ENCODE results near the gene PPIL3. TPM values are rescaled to one million over a fixed set of nuclear protein-coding genes. Genes with fewer than 3 reads are reported as not detected.
A peak's percentile ranks its signal among the peaks of the same experiment; 100 is the strongest.

Gene PPIL3
- total RNA-seq, 1 donor from 2014 or later: 63.7 TPM

DNA sequence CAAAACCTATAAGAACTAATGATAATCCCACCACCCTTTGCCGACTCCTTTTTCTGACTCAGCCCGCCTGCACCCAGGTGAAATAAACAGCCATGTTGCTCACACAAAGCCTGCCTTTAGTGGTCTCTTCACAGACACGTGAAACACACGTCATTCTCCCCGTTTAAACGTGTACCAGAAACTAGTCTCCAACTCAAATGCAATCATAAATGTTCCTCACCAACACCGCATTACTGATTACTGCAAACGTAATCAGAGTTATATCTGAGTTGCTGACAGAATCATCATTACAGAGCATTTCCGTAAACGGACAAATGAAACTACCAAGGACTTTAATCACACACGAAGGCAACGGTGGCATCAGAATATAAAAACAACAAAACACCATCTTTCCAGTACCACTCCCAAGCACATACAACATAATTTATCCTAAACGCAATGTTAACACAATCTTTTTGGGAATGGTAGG is 26.3 kb downstream of the PPIL3 start:
- H3K9ac ChIP-seq (ENCODE audit: low read depth in 1 of 3, low read length in 3 of 3): peak overlapping the region; percentile 100
- H3K27me3 ChIP-seq (ENCODE audit: control insufficient read depth in 3 of 3, insufficient read depth in 3 of 3, low read length in 3 of 3): no peaks in the 10 kb centered on the region
- peaks cover 26 to 35% (median 28%) of the 10 kb centered on the region in 3 donors for H3K4me1 ChIP-seq (ENCODE audit: control insufficient read depth in 3 of 3, insufficient read depth in 3 of 3, low read length in 3 of 3)
- peak overlapping the region; percentile 100 for H3K27ac ChIP-seq (ENCODE audit: low read depth, low read length)
- peak overlapping the region; percentile 91 to 100 (median 100) for H3K4me3 ChIP-seq (ENCODE audit: low read length in 3 of 3)
- peaks cover 14 to 21% (median 19%) of the 10 kb centered on the region in 3 donors for H3K36me3 ChIP-seq (ENCODE audit: control insufficient read depth in 3 of 3, insufficient read depth in 3 of 3, low read length in 3 of 3)
- H3K9me3 ChIP-seq (ENCODE audit: control insufficient read depth in 3 of 3, low read length in 3 of 3): no peaks in the 10 kb centered on the region

DNA sequence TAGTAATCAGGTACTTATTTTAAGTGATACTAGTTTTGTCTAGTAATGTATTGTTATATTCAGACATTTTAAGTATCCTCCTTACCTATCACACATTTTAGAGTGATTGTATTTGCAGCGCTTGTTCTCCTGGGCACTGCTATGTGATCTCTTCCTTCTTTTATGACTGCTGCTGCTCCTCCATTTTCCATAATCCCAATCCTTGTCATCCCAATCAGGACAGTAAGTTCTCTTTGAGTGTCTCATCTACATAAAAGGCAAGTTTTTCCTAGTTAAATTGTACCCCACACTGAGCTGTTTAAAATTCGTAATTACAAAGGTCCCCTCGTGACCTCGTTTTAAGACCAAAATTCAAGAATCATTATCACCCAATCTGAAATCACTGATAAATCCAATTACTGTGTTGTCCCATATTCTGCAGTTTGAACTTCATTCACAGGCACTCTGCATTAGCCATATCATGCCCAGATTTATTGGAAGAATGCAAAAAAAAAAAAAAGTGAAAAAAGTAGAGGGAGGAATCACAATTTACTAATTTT is 27.2 kb downstream of the PPIL3 start:
- Histone ChIP-seq H3K27ac (ENCODE audit: low read depth, low read length) (peak overlapping the region; percentile 100), H3K36me3 (ENCODE audit: control insufficient read depth in 3 of 3, insufficient read depth in 3 of 3, low read length in 3 of 3) (peaks cover 22 to 29% (median 28%) of the 10 kb centered on the region in 3 donors)

DNA sequence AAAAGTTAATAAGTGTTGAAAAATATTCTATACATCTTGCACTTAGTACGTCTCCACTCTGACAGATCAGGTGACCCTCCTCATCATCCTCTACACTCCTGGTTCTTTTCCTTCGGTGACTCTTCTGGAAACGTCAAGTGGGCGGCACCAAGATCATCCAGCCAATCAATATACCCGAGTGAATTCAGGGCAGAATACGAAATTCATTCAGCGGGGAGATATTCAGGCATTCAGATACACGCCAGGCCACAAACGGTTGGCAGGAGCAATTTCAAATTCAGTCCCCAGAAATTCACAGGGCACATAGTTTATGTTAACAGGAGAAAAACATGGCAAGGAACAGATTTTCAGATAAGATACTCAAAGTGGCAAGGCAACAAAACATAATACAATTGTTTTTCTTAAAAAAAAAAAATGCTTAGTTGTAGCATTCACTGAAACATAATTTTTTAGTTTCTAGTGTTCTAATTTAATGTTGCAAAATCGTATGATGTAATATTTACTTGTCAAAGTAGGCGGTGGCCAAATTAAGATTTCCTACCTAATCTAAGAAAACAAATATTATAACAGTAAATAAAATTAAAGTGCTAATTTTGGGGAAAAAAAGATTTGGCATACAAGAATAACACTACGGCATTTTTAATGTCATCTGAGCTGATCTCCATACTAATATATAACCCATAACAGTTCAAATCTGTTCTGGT is 28.6 kb downstream of the PPIL3 start:
- Histone ChIP-seq H3K4me1 (ENCODE audit: control insufficient read depth in 3 of 3, insufficient read depth in 3 of 3, low read length in 3 of 3) (peaks cover 23 to 27% (median 24%) of the 10 kb centered on the region in 3 donors), H3K27me3 (ENCODE audit: control insufficient read depth in 3 of 3, insufficient read depth in 3 of 3, low read length in 3 of 3) (no peaks in the 10 kb centered on the region), H3K4me3 (ENCODE audit: low read length in 3 of 3) (peak overlapping the region in 2 of 3 donors; percentile 38 to 100), H3K27ac (ENCODE audit: low read depth, low read length) (peak overlapping the region; percentile 21), H3K36me3 (ENCODE audit: control insufficient read depth in 3 of 3, insufficient read depth in 3 of 3, low read length in 3 of 3) (peaks cover 34 to 41% (median 41%) of the 10 kb centered on the region in 3 donors), H3K9me3 (ENCODE audit: control insufficient read depth in 3 of 3, low read length in 3 of 3) (no peaks in the 10 kb centered on the region), H3K9ac (ENCODE audit: low read depth in 1 of 3, low read length in 3 of 3) (peak overlapping the region in 2 of 3 donors; percentile 4 to 12)

More for the DNA sequence above, 27.2 kb downstream of the PPIL3 start:
- H3K27me3 ChIP-seq (ENCODE audit: control insufficient read depth in 3 of 3, insufficient read depth in 3 of 3, low read length in 3 of 3): no peaks in the 10 kb centered on the region
- peaks cover 26 to 29% (median 28%) of the 10 kb centered on the region in 3 donors for H3K4me1 ChIP-seq (ENCODE audit: control insufficient read depth in 3 of 3, insufficient read depth in 3 of 3, low read length in 3 of 3)
- peak overlapping the region; percentile 46 to 60 (median 47) for H3K9ac ChIP-seq (ENCODE audit: low read depth in 1 of 3, low read length in 3 of 3)
- peak overlapping the region; percentile 91 to 100 (median 100) for H3K4me3 ChIP-seq (ENCODE audit: low read length in 3 of 3)
- H3K9me3 ChIP-seq (ENCODE audit: control insufficient read depth in 3 of 3, low read length in 3 of 3): no peaks in the 10 kb centered on the region

DNA sequence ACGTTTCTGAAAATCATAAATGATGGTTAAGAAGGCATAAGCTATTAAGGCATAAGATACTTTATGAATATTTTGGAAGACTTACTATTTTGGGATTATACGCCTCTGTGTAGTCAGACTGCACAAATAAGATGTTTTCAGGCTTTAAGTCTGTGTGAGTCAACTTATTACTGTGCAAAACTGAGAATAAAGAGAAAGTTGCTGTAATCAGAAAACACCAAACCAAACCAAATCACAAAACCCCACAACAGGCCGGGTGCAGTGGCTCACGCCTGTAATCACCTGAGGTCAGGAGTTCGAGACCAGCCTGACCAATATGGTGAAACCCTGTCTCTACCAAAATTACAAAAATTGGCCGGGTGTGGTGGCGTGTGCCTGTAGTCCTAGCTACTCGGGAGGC is 32.1 kb downstream of the PPIL3 start:
- no peak overlapping the region for H3K9ac ChIP-seq (ENCODE audit: low read depth in 1 of 3, low read length in 3 of 3)
- H3K27me3 ChIP-seq (ENCODE audit: control insufficient read depth in 3 of 3, insufficient read depth in 3 of 3, low read length in 3 of 3): no peaks in the 10 kb centered on the region
- H3K9me3 ChIP-seq (ENCODE audit: control insufficient read depth in 3 of 3, low read length in 3 of 3): no peaks in the 10 kb centered on the region
- H3K4me1 ChIP-seq (ENCODE audit: control insufficient read depth in 3 of 3, insufficient read depth in 3 of 3, low read length in 3 of 3): peaks cover 18 to 21% (median 20%) of the 10 kb centered on the region in 3 donors
- H3K4me3 ChIP-seq (ENCODE audit: low read length in 3 of 3): no peak overlapping the region
- H3K36me3 ChIP-seq (ENCODE audit: control insufficient read depth in 3 of 3, insufficient read depth in 3 of 3, low read length in 3 of 3): peaks cover 51 to 73% (median 72%) of the 10 kb centered on the region in 3 donors
- H3K27ac ChIP-seq (ENCODE audit: low read depth, low read length): no peak overlapping the region

DNA sequence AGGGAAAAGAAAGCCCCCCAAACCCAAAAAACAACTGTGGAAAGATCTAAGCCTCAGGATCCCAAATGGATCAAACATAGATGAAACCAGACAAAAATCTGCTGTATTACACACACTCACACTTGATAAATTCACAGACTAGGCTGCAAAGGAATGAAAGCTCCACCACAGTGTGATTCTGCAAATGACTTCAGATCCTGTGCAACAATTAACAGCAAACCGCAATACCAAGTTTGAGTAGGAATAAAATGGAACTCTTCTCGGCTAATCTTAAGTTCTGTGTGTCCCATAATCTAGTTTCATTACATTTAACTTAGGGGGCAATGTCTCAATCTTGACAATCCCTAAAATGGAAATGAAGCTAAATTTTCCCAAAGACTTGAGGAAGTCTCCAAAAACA is 36.3 kb downstream of the PPIL3 start:
- Histone ChIP-seq H3K36me3 (ENCODE audit: control insufficient read depth in 3 of 3, insufficient read depth in 3 of 3, low read length in 3 of 3) (peaks cover 51 to 65% (median 64%) of the 10 kb centered on the region in 3 donors), H3K4me1 (ENCODE audit: control insufficient read depth in 3 of 3, insufficient read depth in 3 of 3, low read length in 3 of 3) (no peaks in the 10 kb centered on the region), H3K4me3 (ENCODE audit: low read length in 3 of 3) (no peak overlapping the region), H3K9ac (ENCODE audit: low read depth in 1 of 3, low read length in 3 of 3) (no peak overlapping the region), H3K27me3 (ENCODE audit: control insufficient read depth in 3 of 3, insufficient read depth in 3 of 3, low read length in 3 of 3) (no peaks in the 10 kb centered on the region), H3K9me3 (ENCODE audit: control insufficient read depth in 3 of 3, low read length in 3 of 3) (no peaks in the 10 kb centered on the region), H3K27ac (ENCODE audit: low read depth, low read length) (no peak overlapping the region)

DNA sequence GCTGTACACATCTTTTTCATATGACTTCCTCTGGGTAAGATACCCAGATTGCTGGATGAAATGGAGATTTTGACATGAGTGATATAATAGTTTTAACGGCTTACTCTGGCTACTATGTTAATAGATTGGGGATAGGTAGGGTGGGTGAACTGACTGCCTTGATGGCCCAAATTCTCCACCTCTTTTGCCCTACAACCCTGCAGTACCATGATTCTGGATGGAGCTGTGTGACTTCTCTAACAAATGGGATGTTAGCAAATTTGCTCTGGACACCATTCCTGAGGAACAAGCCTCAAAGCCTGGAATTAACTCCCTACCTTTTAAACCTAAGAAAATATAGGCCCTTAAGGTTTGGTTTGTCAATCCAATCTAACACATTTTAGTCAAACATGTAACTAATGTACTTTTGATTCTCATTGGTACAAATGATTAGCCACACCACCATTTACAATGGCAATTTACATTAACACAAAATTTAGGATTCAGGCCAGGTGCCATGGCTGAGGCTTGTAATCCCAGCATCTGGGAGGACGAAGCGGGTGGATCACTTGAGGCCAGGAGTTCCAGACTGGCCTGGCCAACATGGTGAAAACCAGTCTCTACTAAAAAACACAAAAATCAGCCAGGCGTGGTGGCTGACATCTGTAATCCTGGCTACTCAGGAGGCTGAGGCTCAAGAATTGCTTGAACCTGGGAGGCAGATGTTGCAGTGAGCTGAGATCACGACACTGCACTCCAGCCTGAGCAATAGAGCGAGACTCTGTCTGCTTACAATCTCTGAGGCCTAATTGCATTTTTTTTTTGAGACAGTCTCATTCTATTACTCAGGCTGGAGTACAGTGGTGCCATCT is 37.3 kb downstream of the PPIL3 start:
- H3K36me3 ChIP-seq (ENCODE audit: control insufficient read depth in 3 of 3, insufficient read depth in 3 of 3, low read length in 3 of 3): peaks cover 42 to 55% (median 54%) of the 10 kb centered on the region in 3 donors
- no peaks in the 10 kb centered on the region for H3K9me3 ChIP-seq (ENCODE audit: control insufficient read depth in 3 of 3, low read length in 3 of 3)
- H3K4me3 ChIP-seq (ENCODE audit: low read length in 3 of 3): no peak overlapping the region
- H3K27me3 ChIP-seq (ENCODE audit: control insufficient read depth in 3 of 3, insufficient read depth in 3 of 3, low read length in 3 of 3): no peaks in the 10 kb centered on the region
- H3K9ac ChIP-seq (ENCODE audit: low read depth in 1 of 3, low read length in 3 of 3): no peak overlapping the region
- no peak overlapping the region for H3K27ac ChIP-seq (ENCODE audit: low read depth, low read length)
- no peaks in the 10 kb centered on the region for H3K4me1 ChIP-seq (ENCODE audit: control insufficient read depth in 3 of 3, insufficient read depth in 3 of 3, low read length in 3 of 3)

DNA sequence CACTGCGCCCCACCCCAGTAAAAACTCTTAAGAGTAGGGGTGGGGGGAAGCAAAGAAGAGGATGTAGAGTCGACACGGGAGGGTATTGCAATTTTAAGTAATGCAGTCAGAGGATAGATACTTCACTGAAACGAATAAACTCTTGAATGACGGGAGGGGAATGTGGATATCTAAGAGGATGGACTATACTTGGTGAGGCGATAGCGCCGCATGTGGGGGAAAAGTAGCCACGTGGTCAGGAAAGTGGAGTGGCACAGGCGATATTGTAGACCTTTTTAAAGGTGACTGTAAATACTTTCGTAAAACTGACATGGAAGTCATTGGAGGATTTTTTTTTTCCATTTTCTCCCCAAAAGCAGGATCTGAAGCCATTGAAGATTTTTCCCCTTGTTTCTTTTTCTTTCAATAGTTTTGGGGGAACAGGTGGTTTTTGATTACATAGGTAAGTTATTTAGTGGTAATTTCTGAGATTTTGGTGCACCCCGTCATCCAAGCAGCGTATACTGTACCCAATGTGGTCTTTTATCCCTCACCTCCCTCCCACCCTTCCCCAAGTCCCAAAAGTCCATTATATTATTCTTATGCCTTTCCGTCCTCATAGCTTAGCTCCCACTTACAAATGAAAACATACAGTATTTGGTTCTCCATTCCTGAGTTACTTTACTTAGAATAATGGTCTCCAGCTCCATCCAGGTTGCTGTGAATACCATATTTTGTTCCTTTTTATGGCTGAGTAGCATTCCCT is 38.2 kb downstream of the PPIL3 start:
- Histone ChIP-seq H3K9me3 (ENCODE audit: control insufficient read depth in 3 of 3, low read length in 3 of 3) (no peaks in the 10 kb centered on the region), H3K36me3 (ENCODE audit: control insufficient read depth in 3 of 3, insufficient read depth in 3 of 3, low read length in 3 of 3) (peaks cover 35 to 47% (median 47%) of the 10 kb centered on the region in 3 donors), H3K4me1 (ENCODE audit: control insufficient read depth in 3 of 3, insufficient read depth in 3 of 3, low read length in 3 of 3) (no peaks in the 10 kb centered on the region), H3K27ac (ENCODE audit: low read depth, low read length) (no peak overlapping the region), H3K9ac (ENCODE audit: low read depth in 1 of 3, low read length in 3 of 3) (no peak overlapping the region), H3K4me3 (ENCODE audit: low read length in 3 of 3) (no peak overlapping the region), H3K27me3 (ENCODE audit: control insufficient read depth in 3 of 3, insufficient read depth in 3 of 3, low read length in 3 of 3) (no peaks in the 10 kb centered on the region)

DNA sequence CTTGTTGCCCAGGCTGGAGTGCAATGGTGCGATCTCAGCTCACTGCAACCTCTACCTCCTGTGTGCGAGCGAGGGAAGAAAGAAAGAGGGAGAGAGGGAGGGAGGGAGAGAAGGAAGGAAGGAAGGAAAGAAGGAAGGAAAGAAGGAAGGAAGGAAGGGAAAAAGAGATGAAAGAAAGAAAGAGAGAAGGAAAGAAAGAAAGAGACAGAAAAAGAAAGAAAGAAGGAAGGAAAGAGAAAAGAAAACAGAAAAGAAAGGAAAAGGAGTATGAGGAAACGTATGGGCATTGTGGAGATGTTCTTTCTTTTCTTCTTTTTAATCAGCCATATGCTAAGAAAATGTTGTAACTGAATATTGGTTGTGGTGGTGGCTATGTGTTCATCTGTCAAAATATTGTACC is 40.9 kb downstream of the PPIL3 start:
- H3K27ac ChIP-seq (ENCODE audit: low read depth, low read length): no peak overlapping the region
- H3K4me1 ChIP-seq (ENCODE audit: control insufficient read depth in 3 of 3, insufficient read depth in 3 of 3, low read length in 3 of 3): no peaks in the 10 kb centered on the region
- no peaks in the 10 kb centered on the region for H3K27me3 ChIP-seq (ENCODE audit: control insufficient read depth in 3 of 3, insufficient read depth in 3 of 3, low read length in 3 of 3)
- no peak overlapping the region for H3K4me3 ChIP-seq (ENCODE audit: low read length in 3 of 3)
- no peaks in the 10 kb centered on the region for H3K9me3 ChIP-seq (ENCODE audit: control insufficient read depth in 3 of 3, low read length in 3 of 3)
- H3K36me3 ChIP-seq (ENCODE audit: control insufficient read depth in 3 of 3, insufficient read depth in 3 of 3, low read length in 3 of 3): peaks cover 19 to 23% (median 22%) of the 10 kb centered on the region in 3 donors
- no peak overlapping the region for H3K9ac ChIP-seq (ENCODE audit: low read depth in 1 of 3, low read length in 3 of 3)

DNA sequence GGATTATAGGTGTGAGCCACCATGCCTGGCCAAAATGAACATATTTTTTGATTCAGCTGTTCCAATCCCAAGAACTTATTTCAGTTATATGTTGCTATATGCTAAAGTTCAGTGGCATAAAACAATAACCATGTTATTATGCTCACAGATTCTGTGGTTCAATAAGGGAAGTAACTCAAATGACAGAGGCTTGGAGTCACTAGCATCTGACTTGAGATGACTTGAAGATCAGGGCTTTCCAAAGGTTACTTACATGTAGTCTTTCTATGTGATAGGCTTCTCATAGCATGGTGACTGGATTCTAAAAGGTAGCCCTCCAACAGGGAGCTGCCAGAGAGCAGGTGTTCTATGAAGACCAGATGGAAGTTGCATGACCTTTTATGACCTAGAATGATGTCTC is 41.6 kb downstream of the PPIL3 start:
- no peaks in the 10 kb centered on the region for H3K4me1 ChIP-seq (ENCODE audit: control insufficient read depth in 3 of 3, insufficient read depth in 3 of 3, low read length in 3 of 3)
- H3K36me3 ChIP-seq (ENCODE audit: control insufficient read depth in 3 of 3, insufficient read depth in 3 of 3, low read length in 3 of 3): peaks cover 12 to 16% (median 15%) of the 10 kb centered on the region in 3 donors
- H3K9me3 ChIP-seq (ENCODE audit: control insufficient read depth in 3 of 3, low read length in 3 of 3): no peaks in the 10 kb centered on the region
- no peak overlapping the region for H3K27ac ChIP-seq (ENCODE audit: low read depth, low read length)
- H3K4me3 ChIP-seq (ENCODE audit: low read length in 3 of 3): no peak overlapping the region
- no peaks in the 10 kb centered on the region for H3K27me3 ChIP-seq (ENCODE audit: control insufficient read depth in 3 of 3, insufficient read depth in 3 of 3, low read length in 3 of 3)
- no peak overlapping the region for H3K9ac ChIP-seq (ENCODE audit: low read depth in 1 of 3, low read length in 3 of 3)
